ENCODE data around the gene SAMHD1.
"Not testable (repeated sequence)": the region's sequence is repeated elsewhere in the genome, so short reads cannot be mapped to it uniquely, and the experiment has no call there.

SAMHD1 gene

GRCh38 chr20:36969051-36969450, 17.5 kb upstream of the SAMHD1 start:
- no peak for TF ChIP-seq POLR2A (IDR thresholded peaks at IDR 0.05; ENCODE audit: low read depth, low read length)
- no peak for FAIRE-seq
- no peak for DNase-seq (ENCODE audit: insufficient read length, low spot score)

- no peak for FAIRE-seq
- DNase-seq (ENCODE audit: insufficient read length, low spot score), result no peak
- TF ChIP-seq POLR2A (IDR thresholded peaks at IDR 0.05; ENCODE audit: low read depth, low read length), result no peak
Measured at GRCh38 chr20:36967636-36968035, 16.1 kb upstream of the SAMHD1 start.

GRCh38 chr20:36966965-36967364, 15.5 kb upstream of the SAMHD1 start:
- DNase-seq (ENCODE audit: insufficient read length, low spot score); FAIRE-seq: not testable (repeated sequence)

- FAIRE-seq; DNase-seq (ENCODE audit: insufficient read length, low spot score): not testable (repeated sequence)
Measured at GRCh38 chr20:36962354-36962941, 10.9 kb upstream of the SAMHD1 start.

- DNase-seq (ENCODE audit: insufficient read length, low spot score) (no peak), FAIRE-seq (no peak)
- TF ChIP-seq POLR2A (IDR thresholded peaks at IDR 0.05; ENCODE audit: low read depth, low read length), result no peak
Measured at GRCh38 chr20:36959242-36959641, 7.7 kb upstream of the SAMHD1 start.

- TF ChIP-seq POLR2A (IDR thresholded peaks at IDR 0.05; ENCODE audit: low read depth, low read length), result no peak
- no peak for FAIRE-seq
Measured at GRCh38 chr20:36957875-36958667, 6.6 kb upstream of the SAMHD1 start.

GRCh38 chr20:36956674-36957073, 5.2 kb upstream of the SAMHD1 start:
- TF ChIP-seq POLR2A (IDR thresholded peaks at IDR 0.05; ENCODE audit: low read depth, low read length), result no peak
- DNase-seq (ENCODE audit: insufficient read length, low spot score) (no peak), FAIRE-seq (no peak)

More at GRCh38 chr20:36957875-36958667, 6.6 kb upstream of the SAMHD1 start:
- DNase-seq (ENCODE audit: insufficient read length, low spot score), result no peak

- DNase-seq (ENCODE audit: insufficient read length, low spot score) (no peak), FAIRE-seq (no peak)
- TF ChIP-seq POLR2A (IDR thresholded peaks at IDR 0.05; ENCODE audit: low read depth, low read length), result no peak
Measured at GRCh38 chr20:36956016-36956415, 4.5 kb upstream of the SAMHD1 start.

- DNase-seq (ENCODE audit: insufficient read length, low spot score), result no peak
- TF ChIP-seq POLR2A (IDR thresholded peaks at IDR 0.05; ENCODE audit: low read depth, low read length), result no peak
- no peak for FAIRE-seq
Measured at GRCh38 chr20:36951979-36952738, 651 bp upstream of the SAMHD1 start.

- peak; percentile 25 for DNase-seq (ENCODE audit: insufficient read length, low spot score)
- TF ChIP-seq POLR2A (IDR thresholded peaks at IDR 0.05; ENCODE audit: low read depth, low read length), result no peak
- no peak for FAIRE-seq
Measured at GRCh38 chr20:36950414-36951197, 902 bp downstream of the SAMHD1 start.

- FAIRE-seq (no peak), DNase-seq (ENCODE audit: insufficient read length, low spot score) (no peak)
- no peak for TF ChIP-seq POLR2A (IDR thresholded peaks at IDR 0.05; ENCODE audit: low read depth, low read length)
Measured at GRCh38 chr20:36941401-36941835, 10.1 kb downstream of the SAMHD1 start.

- no peak for FAIRE-seq
- DNase-seq (ENCODE audit: insufficient read length, low spot score), result no peak
- no peak for TF ChIP-seq POLR2A (IDR thresholded peaks at IDR 0.05; ENCODE audit: low read depth, low read length)
Measured at GRCh38 chr20:36937402-36937770, 14.1 kb downstream of the SAMHD1 start.

- not testable (repeated sequence) for FAIRE-seq; DNase-seq (ENCODE audit: insufficient read length, low spot score)
Measured at GRCh38 chr20:36936761-36937401, 14.6 kb downstream of the SAMHD1 start.

Measured in H54 (cell line).